ENCODE results near the gene GSDME.

The GSDME gene

GRCh38 chr7:24700521-24701260 is 56.6 kb downstream of the GSDME start:
- Histone ChIP-seq H3K9ac (ENCODE audit: low read depth, low read length) (no peak overlapping the region), H3K4me3 (ENCODE audit: low read length) (no peak overlapping the region), H3K27me3 (ENCODE audit: insufficient read depth, low read length) (no peaks in the 10 kb centered on the region), H3K36me3 (ENCODE audit: insufficient read depth, low read length) (peaks cover 3% of the 10 kb centered on the region), H3K27ac (ENCODE audit: low read depth, low read length) (no peak overlapping the region), H3K4me1 (ENCODE audit: insufficient read depth, low read length) (peaks cover 13% of the 10 kb centered on the region; the same call in 1 of the 2 replicates), H3K9me3 (ENCODE audit: insufficient read depth, low read depth, low read length) (no peaks in the 10 kb centered on the region)
- WGBS, result 93% methylated on average over 5 of the region's 9 CpGs

GRCh38 chr7:24698531-24699266 is 58.6 kb downstream of the GSDME start:
- no peak overlapping the region for H3K9ac ChIP-seq (ENCODE audit: low read depth, low read length)
- H3K36me3 ChIP-seq (ENCODE audit: insufficient read depth, low read length), result peaks cover 2% of the 10 kb centered on the region
- no peaks in the 10 kb centered on the region for H3K27me3 ChIP-seq (ENCODE audit: insufficient read depth, low read length)
- H3K9me3 ChIP-seq (ENCODE audit: insufficient read depth, low read depth, low read length), result no peaks in the 10 kb centered on the region
- no peak overlapping the region for H3K4me3 ChIP-seq (ENCODE audit: low read length)
- WGBS, result 91% methylated on average over 7 of the region's 7 CpGs
- no peak overlapping the region for H3K27ac ChIP-seq (ENCODE audit: low read depth, low read length)
- H3K4me1 ChIP-seq (ENCODE audit: insufficient read depth, low read length), result peaks cover 13% of the 10 kb centered on the region; the same call in 1 of the 2 replicates

- no peak overlapping the region for H3K9ac ChIP-seq (ENCODE audit: low read depth, low read length)
These were observed 59.8 kb downstream of the GSDME start for GRCh38 chr7:24697416-24697815.

GRCh38 chr7:24692592-24692991 is 64.7 kb downstream of the GSDME start:
- H3K4me3 ChIP-seq (ENCODE audit: low read length), result no peak overlapping the region
- H3K36me3 ChIP-seq (ENCODE audit: insufficient read depth, low read length), result peaks cover 37% of the 10 kb centered on the region
- no peaks in the 10 kb centered on the region for H3K4me1 ChIP-seq (ENCODE audit: insufficient read depth, low read length)
- WGBS, result 89% methylated on average over 2 of the region's 2 CpGs
- H3K9me3 ChIP-seq (ENCODE audit: insufficient read depth, low read depth, low read length), result no peaks in the 10 kb centered on the region
- H3K27me3 ChIP-seq (ENCODE audit: insufficient read depth, low read length), result no peaks in the 10 kb centered on the region
- no peak overlapping the region for H3K27ac ChIP-seq (ENCODE audit: low read depth, low read length)
- H3K9ac ChIP-seq (ENCODE audit: low read depth, low read length), result no peak overlapping the region

More at GRCh38 chr7:24697416-24697815, 59.8 kb downstream of the GSDME start:
- Histone ChIP-seq H3K27me3 (ENCODE audit: insufficient read depth, low read length) (no peaks in the 10 kb centered on the region), H3K27ac (ENCODE audit: low read depth, low read length) (no peak overlapping the region), H3K4me3 (ENCODE audit: low read length) (no peak overlapping the region), H3K36me3 (ENCODE audit: insufficient read depth, low read length) (peaks cover 8% of the 10 kb centered on the region), H3K9me3 (ENCODE audit: insufficient read depth, low read depth, low read length) (no peaks in the 10 kb centered on the region), H3K4me1 (ENCODE audit: insufficient read depth, low read length) (peaks cover 8% of the 10 kb centered on the region; the same call in 1 of the 2 replicates)
- WGBS, result 95% methylated on average over 3 of the region's 4 CpGs

- Histone ChIP-seq H3K27me3 (ENCODE audit: insufficient read depth, low read length) (no peaks in the 10 kb centered on the region), H3K36me3 (ENCODE audit: insufficient read depth, low read length) (peaks cover 47% of the 10 kb centered on the region), H3K4me1 (ENCODE audit: insufficient read depth, low read length) (peaks cover 7% of the 10 kb centered on the region), H3K4me3 (ENCODE audit: low read length) (no peak overlapping the region), H3K9me3 (ENCODE audit: insufficient read depth, low read depth, low read length) (no peaks in the 10 kb centered on the region), H3K9ac (ENCODE audit: low read depth, low read length) (no peak overlapping the region), H3K27ac (ENCODE audit: low read depth, low read length) (no peak overlapping the region)
- WGBS, result 96% methylated on average over 4 of the region's 4 CpGs
These were observed 67.0 kb downstream of the GSDME start for GRCh38 chr7:24690251-24690650.

- WGBS, result 58% methylated on average over 1 of the region's 1 CpG
- no peaks in the 10 kb centered on the region for H3K27me3 ChIP-seq (ENCODE audit: insufficient read depth, low read length)
- no peak overlapping the region for H3K9ac ChIP-seq (ENCODE audit: low read depth, low read length)
- no peak overlapping the region for H3K4me3 ChIP-seq (ENCODE audit: low read length)
- no peaks in the 10 kb centered on the region for H3K9me3 ChIP-seq (ENCODE audit: insufficient read depth, low read depth, low read length)
- peaks cover 13% of the 10 kb centered on the region for H3K4me1 ChIP-seq (ENCODE audit: insufficient read depth, low read length)
- H3K36me3 ChIP-seq (ENCODE audit: insufficient read depth, low read length), result peaks cover 51% of the 10 kb centered on the region
- H3K27ac ChIP-seq (ENCODE audit: low read depth, low read length), result no peak overlapping the region
These were observed 71.6 kb downstream of the GSDME start for GRCh38 chr7:24685708-24686107.

- no peaks in the 10 kb centered on the region for H3K9me3 ChIP-seq (ENCODE audit: insufficient read depth, low read depth, low read length)
- peaks cover 20% of the 10 kb centered on the region for H3K4me1 ChIP-seq (ENCODE audit: insufficient read depth, low read length)
- H3K9ac ChIP-seq (ENCODE audit: low read depth, low read length), result no peak overlapping the region
- no peaks in the 10 kb centered on the region for H3K27me3 ChIP-seq (ENCODE audit: insufficient read depth, low read length)
- H3K36me3 ChIP-seq (ENCODE audit: insufficient read depth, low read length), result peaks cover 41% of the 10 kb centered on the region
- H3K4me3 ChIP-seq (ENCODE audit: low read length), result no peak overlapping the region
- no peak overlapping the region for H3K27ac ChIP-seq (ENCODE audit: low read depth, low read length)
These were observed 86.5 kb downstream of the GSDME start for GRCh38 chr7:24670782-24671181.

- Histone ChIP-seq H3K36me3 (ENCODE audit: insufficient read depth, low read length) (peaks cover 45% of the 10 kb centered on the region), H3K27ac (ENCODE audit: low read depth, low read length) (no peak overlapping the region), H3K4me1 (ENCODE audit: insufficient read depth, low read length) (peaks cover 25% of the 10 kb centered on the region), H3K9me3 (ENCODE audit: insufficient read depth, low read depth, low read length) (no peaks in the 10 kb centered on the region), H3K4me3 (ENCODE audit: low read length) (no peak overlapping the region), H3K27me3 (ENCODE audit: insufficient read depth, low read length) (no peaks in the 10 kb centered on the region), H3K9ac (ENCODE audit: low read depth, low read length) (no peak overlapping the region)
These were observed 87.2 kb downstream of the GSDME start for GRCh38 chr7:24669971-24670591.

GRCh38 chr7:24668927-24669635 is 88.2 kb downstream of the GSDME start:
- no peak overlapping the region for H3K27ac ChIP-seq (ENCODE audit: low read depth, low read length)
- no peak overlapping the region for H3K9ac ChIP-seq (ENCODE audit: low read depth, low read length)
- 90% methylated on average over 3 of the region's 3 CpGs for WGBS
- no peaks in the 10 kb centered on the region for H3K9me3 ChIP-seq (ENCODE audit: insufficient read depth, low read depth, low read length)
- H3K27me3 ChIP-seq (ENCODE audit: insufficient read depth, low read length), result no peaks in the 10 kb centered on the region
- no peak overlapping the region for H3K4me3 ChIP-seq (ENCODE audit: low read length)
- H3K36me3 ChIP-seq (ENCODE audit: insufficient read depth, low read length), result peaks cover 41% of the 10 kb centered on the region
- H3K4me1 ChIP-seq (ENCODE audit: insufficient read depth, low read length), result peaks cover 30% of the 10 kb centered on the region

GRCh38 chr7:24665564-24666294 is 91.5 kb downstream of the GSDME start:
- Histone ChIP-seq H3K4me3 (ENCODE audit: low read length) (no peak overlapping the region), H3K9ac (ENCODE audit: low read depth, low read length) (no peak overlapping the region; the same call in 1 of the 2 replicates), H3K27me3 (ENCODE audit: insufficient read depth, low read length) (no peaks in the 10 kb centered on the region), H3K4me1 (ENCODE audit: insufficient read depth, low read length) (peaks cover 35% of the 10 kb centered on the region), H3K36me3 (ENCODE audit: insufficient read depth, low read length) (peaks cover 34% of the 10 kb centered on the region), H3K9me3 (ENCODE audit: insufficient read depth, low read depth, low read length) (no peaks in the 10 kb centered on the region), H3K27ac (ENCODE audit: low read depth, low read length) (peak overlapping the region; percentile 37; the same call in 1 of the 2 replicates)
- WGBS, result 41% methylated on average over 4 of the region's 4 CpGs

All from HUES64 (cell line).